AG04449 (cell line): ENCODE measurements around the gene SCARB2.

Experiments
- CTCF ChIA-PET: fragments of 350-600 bp; formaldehyde crosslinking; extraction: SDS; loops from one replicate; lab custom pipeline; 2021; ENCODE audit warnings: antibody characterized with exemption; lab: Yijun Ruan, JAX
- POLR2A ChIA-PET: fragments of 400-600, 350-600 bp; formaldehyde crosslinking; extraction: SDS; loops from one replicate; lab custom pipeline; 2020; ENCODE audit warnings: antibody characterized with exemption, inconsistent platforms; lab: Yijun Ruan, JAX
- DNase-seq: peaks from one replicate; pipeline ENCODE4 v3.0.0-alpha.2; 2010; ENCODE audit warnings: low read depth, low spot score
- H3K4me3 ChIP-seq: 2 replicates; pipeline ENCODE4 v1.5.1; 2011; ENCODE audit warnings: low read depth, mild to moderate bottlenecking, control low read depth, low read length
- TF ChIP-seq, protein P1 (sequence below): IDR thresholded peaks from one replicate; pipeline ENCODE4 v1.5.1; 2011; ENCODE audit warnings: mild to moderate bottlenecking, moderate library complexity, low read length, control low read depth, inconsistent platforms; ENCODE audit not compliant: insufficient read depth; ENCODE audit errors: missing control alignments

SCARB2 gene

GRCh38 chr4:76174216-76174615 is 39.4 kb downstream of the SCARB2 start:
- TF ChIP-seq, protein P1, sequence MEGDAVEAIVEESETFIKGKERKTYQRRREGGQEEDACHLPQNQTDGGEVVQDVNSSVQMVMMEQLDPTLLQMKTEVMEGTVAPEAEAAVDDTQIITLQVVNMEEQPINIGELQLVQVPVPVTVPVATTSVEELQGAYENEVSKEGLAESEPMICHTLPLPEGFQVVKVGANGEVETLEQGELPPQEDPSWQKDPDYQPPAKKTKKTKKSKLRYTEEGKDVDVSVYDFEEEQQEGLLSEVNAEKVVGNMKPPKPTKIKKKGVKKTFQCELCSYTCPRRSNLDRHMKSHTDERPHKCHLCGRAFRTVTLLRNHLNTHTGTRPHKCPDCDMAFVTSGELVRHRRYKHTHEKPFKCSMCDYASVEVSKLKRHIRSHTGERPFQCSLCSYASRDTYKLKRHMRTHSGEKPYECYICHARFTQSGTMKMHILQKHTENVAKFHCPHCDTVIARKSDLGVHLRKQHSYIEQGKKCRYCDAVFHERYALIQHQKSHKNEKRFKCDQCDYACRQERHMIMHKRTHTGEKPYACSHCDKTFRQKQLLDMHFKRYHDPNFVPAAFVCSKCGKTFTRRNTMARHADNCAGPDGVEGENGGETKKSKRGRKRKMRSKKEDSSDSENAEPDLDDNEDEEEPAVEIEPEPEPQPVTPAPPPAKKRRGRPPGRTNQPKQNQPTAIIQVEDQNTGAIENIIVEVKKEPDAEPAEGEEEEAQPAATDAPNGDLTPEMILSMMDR, result no peak
- POLR2A ChIA-PET, result no interaction called here
- CTCF ChIA-PET, result no interaction called here
- H3K4me3 ChIP-seq, result no peak overlapping the region
- no peak for DNase-seq

DNA sequence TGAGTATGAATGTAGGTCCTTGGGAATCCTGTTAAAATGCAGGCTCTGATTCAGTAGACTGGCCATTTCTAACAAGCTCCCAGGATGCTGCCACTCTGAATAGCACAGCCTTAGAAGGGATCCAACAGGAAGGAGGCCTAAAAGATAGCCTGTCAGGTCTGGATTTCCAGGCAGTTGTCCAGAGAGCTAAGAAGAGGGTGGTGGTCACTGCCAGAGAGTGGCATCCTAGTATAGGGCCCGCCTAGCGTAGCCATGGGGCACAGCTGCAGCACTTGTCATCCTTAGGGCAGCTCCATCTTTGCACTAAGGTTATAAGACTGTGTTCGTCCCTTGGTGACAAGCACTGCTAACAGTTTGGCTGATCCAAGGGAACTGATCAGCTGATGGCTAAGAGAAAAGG is 44.9 kb downstream of the SCARB2 start:
- POLR2A ChIA-PET, result no interaction called here
- CTCF ChIA-PET, result interaction anchor here (4.9 kb wide), 1 partner anchor 11 kb away, joined by 76 read pairs; no protein-coding TSS in a partner anchor

GRCh38 chr4:76166480-76166879 is 47.1 kb downstream of the SCARB2 start:
- POLR2A ChIA-PET, result no interaction called here
- DNase-seq, result no peak
- TF ChIP-seq, protein P1, result no peak
- no peak overlapping the region for H3K4me3 ChIP-seq
- CTCF ChIA-PET, result interaction anchor here (2.9 kb wide), 1 partner anchor 13 kb away, joined by 22 read pairs; no protein-coding TSS in a partner anchor

More for the DNA sequence above, 44.9 kb downstream of the SCARB2 start:
- DNase-seq, result no peak
- TF ChIP-seq, protein P1, result no peak
- no peak overlapping the region for H3K4me3 ChIP-seq

- ChIA-PET POLR2A (no interaction called here), CTCF (interaction anchor here (0.9 to 1.2 kb wide), 2 partner anchors 9 to 19 kb away, joined by 3 to 4 read pairs; no protein-coding TSS in a partner anchor)
- TF ChIP-seq, protein P1, result no peak
- no peak overlapping the region for H3K4me3 ChIP-seq
- no peak for DNase-seq
Measured at GRCh38 chr4:76160355-76160754, 53.3 kb downstream of the SCARB2 start.

GRCh38 chr4:76156635-76157034 is 57.0 kb downstream of the SCARB2 start:
- POLR2A ChIA-PET, result interaction anchor here (0.6 kb wide), 1 partner anchor 23 kb away, joined by 4 read pairs; no protein-coding TSS in a partner anchor
- TF ChIP-seq, protein P1, result no peak
- H3K4me3 ChIP-seq, result no peak overlapping the region
- CTCF ChIA-PET, result interaction anchor here (4.2 kb wide), 1 partner anchor 23 kb away, joined by 28 read pairs; no protein-coding TSS in a partner anchor
- no peak for DNase-seq

- CTCF ChIA-PET, result interaction anchor here (4.2 kb wide), 1 partner anchor 24 kb away, joined by 28 read pairs; no protein-coding TSS in a partner anchor
- POLR2A ChIA-PET, result interaction anchor here (0.6 kb wide), 1 partner anchor 23 kb away, joined by 4 read pairs; no protein-coding TSS in a partner anchor
- TF ChIP-seq, protein P1, result no peak
- DNase-seq, result no peak
- H3K4me3 ChIP-seq, result no peak overlapping the region
Measured at GRCh38 chr4:76155979-76156378, 57.6 kb downstream of the SCARB2 start.
